Liver (tissue), 2 donors: Measurements from ENCODE around the gene ZNF438.

Source experiments
- CTCF ChIP-seq: fragments of 150-350 bp; IDR thresholded peaks from 2 replicates; pipeline ENCODE4 v1.5.1; 2017; ENCODE audit warnings: improper control_type of control experiment, low read depth, low read length; ENCODE audit not compliant: missing input control
- MAX ChIP-seq: IDR thresholded peaks from 2 replicates; pipeline ENCODE4 v1.6.1; 2016; ENCODE audit warnings: antibody characterized with exemption
- donor health status: healthy.

GRCh38 chr10:31025142-31025541, 6.5 kb downstream of the ZNF438 start:
- TF ChIP-seq CTCF = no peak
- TF ChIP-seq MAX = no peak
